HG03280 (cell line): ENCODE data around the gene PIP5K1C.
"Not testable (repeated sequence)": the region's sequence is repeated elsewhere in the genome, so short reads cannot be mapped to it uniquely, and the experiment has no call there.

Experiments used
- ATAC-seq: cut with Tn5 transposase; IDR thresholded peaks from one replicate; pipeline ENCODE4 v1.9.1; 2021; ENCODE audit warnings: mild to moderate bottlenecking, moderate library complexity; ENCODE audit not compliant: unreplicated experiment

PIP5K1C gene

GRCh38 chr19:3678188-3678587, 22.1 kb downstream of the PIP5K1C start:
- no peak for ATAC-seq

DNA sequence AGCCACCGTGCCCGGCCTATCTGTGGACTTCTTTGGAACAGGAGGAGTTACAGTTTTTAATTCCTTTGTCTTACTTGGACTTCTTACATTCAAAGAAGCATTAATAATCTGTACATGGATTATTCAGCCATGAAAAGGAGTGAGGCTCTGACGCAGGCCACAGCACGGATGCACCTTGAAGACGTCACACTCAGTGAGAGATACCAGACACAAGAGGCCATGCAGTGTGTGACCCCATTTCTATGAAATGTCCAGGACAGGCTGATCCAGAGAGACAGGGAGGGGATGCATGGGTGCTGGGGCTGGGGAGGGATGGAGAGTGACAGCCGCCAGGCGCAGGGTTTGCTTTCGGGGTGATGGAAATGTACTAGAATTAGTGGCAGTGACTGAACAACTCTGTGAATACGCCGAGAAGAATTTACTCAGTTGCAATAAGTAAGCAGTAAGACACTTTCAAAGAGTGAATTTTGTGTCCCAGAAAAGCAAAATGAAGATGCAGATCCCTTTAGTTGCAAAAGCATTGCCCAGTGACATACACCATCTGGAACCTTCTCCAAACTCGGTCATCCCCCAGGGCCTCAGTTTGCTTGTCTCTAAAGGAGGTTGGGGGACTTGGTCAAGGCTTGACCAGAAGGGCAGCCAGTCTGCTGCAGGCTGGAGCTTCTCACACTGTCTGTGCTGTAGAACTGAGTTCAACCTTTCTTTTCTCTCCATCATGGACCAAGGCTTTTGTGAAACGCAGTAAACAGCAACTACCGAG, 25.3 kb downstream of the PIP5K1C start:
- no peak for ATAC-seq

DNA sequence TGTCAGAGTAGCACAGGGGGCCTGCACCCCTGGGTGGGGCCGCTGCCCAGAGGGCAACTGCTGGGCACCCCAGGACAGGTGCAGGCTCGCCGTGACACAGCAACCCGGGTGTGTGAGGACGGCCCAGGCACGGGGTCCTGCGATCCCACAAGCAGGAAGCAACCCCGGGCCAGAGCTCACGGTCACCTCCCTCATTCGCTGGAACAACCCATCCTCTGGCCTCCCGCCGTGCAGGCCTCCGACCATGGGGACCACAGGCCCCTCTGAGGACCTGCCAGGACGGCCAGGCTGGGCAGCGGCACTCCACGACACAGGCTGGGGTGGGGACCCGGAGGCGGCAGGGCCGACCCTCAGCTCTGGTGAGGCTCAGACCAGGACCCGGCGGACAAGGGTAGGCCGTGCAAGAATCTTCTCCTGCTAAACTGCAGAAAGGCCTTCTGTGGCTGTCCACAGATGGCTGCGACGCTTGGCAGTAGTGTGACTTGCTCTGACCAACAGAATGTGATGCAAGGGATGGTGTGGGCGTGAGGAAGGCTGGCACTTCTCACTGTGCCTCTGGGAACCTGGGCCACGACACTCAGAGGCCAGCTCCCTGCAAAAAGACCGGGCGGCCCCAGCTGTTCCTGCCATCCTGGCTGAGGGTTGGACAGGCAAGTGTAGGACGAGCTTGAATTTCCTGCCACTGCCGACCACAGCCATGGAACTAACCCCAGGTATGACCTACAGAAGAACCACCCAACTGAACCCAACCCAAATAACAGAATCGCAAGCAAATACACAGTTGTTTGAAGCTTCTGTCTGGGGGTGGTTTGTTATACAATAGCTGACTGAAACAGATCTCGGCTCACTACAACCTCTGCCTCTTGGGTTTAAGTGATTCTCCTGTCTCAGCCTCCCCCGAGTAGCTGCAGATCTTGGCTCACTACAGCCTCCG, 26.5 kb downstream of the PIP5K1C start:
- no peak for ATAC-seq

DNA sequence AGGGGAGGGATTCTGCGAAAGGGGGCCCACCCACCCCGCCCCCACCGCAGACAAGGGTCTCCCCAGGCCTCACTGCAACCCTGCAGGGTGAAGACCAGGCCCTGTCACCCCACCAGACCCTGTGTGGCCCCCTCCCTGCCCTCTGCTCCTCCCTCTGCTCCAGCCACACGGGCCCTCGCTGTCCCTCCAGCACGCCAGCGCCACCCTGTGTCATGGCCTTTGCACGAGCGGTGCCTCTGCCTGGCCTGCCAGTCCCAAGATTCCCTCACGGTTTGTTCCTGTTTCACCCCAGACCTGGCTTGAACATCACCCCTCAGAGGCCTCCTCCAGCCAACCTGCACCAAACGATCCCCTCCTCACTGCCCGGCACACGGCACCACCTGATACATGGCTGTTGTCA, 27.3 kb downstream of the PIP5K1C start:
- ATAC-seq, result no peak

DNA sequence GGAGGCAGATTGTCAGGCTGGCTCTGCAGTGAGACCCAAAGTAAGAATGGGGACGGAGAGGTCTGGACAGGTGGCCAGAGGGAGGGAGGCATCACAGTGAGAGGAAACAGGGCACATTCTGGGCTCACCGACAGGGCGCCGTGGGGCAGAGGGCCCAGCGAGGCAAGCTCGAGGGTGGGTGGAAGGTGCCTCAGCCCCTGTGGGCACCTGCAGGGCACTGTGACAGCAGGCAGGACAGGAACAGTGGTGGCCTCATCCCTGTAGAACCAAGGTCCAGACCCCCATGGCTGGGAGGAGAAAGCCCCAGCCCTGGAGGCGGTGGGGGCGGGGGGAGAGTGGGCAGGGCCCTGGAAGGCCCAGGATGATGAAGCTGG, 27.7 kb downstream of the PIP5K1C start:
- ATAC-seq, result no peak

GRCh38 chr19:3671680-3672574, 28.3 kb downstream of the PIP5K1C start:
- no peak for ATAC-seq

DNA sequence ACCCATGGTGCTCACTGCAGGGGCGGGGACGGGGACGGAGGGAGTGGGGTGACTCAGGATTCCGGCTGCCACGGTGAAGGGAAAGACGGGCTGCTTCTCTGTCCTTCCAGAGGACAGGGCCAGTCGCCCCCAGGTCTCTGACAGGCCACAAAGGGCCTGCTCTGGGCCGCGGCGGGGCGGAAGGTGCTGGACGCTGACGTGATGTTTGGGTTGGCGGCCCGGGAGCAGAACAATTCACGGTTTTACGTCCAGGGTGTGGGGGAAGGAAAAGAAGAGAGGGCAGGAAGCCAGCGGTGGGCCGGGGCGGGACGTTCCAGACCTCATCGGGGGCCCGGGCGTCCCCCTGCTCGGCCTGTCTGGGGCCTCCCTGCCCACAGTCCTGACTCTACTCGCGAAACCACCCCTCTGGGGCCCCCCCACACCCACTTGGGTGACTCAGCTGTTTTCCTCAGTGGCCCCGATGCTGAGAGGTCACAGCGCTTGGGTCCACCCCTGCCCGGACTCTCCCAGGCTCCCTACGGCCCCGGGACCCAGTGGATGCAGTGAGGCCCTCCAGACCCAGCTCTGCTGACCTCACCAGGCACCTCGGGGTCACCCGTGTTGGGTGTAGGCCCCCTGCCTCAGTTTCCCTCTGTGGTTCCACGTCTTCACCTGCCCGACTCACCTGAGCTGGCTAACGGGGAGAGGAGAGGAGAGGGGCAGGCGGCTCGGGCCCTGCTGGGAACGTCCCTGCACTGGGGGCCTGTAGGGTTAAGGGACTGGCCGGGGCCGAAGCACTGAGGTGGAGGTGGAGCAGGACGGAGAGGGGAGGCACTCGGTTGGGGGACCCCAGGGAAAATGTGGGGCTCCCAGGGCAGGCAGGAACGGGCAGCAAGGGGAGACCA, 29.2 kb downstream of the PIP5K1C start:
- no peak for ATAC-seq

DNA sequence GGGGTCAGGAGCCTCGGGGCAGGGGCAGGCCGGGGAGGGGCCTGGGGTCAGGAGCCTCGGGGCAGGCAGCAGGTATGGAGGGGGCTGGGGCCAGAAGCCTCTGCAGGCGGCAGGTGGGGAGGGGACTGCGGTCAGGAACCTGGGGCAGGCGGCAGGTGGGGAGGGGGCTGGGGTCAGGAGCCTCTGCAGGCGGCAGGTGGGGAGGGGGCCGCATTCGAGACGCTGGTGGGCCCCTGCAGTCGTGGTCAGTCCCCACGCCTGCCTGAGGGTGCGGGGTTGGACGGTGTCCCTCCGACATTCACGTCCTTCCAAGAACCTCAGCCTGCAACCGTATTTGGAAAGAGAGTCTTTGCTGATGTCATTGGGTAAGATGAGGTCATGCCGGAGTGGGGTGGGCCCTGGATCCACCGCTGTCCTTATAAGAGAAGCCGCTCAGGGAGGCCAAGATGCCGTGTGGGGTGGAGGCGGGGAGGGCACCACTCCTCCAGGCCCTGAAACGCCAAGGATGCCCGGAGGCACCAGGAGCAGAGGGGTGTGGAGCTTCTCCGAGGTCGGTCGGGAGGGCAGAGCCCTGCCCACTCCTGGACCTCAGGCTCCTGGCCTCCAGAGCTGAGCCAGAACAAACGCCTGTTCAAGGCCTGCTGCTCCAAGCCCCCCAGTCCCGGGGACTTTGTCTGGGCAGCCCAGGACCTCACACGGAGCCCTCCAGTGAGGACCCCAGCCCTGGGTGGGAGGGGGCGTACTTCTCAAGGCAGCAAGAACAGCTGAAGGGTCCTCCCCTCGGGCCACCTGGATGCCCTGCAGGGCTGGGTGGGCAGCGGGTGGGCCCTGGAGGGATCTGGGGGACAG, 30.1 kb downstream of the PIP5K1C start:
- no peak for ATAC-seq

DNA sequence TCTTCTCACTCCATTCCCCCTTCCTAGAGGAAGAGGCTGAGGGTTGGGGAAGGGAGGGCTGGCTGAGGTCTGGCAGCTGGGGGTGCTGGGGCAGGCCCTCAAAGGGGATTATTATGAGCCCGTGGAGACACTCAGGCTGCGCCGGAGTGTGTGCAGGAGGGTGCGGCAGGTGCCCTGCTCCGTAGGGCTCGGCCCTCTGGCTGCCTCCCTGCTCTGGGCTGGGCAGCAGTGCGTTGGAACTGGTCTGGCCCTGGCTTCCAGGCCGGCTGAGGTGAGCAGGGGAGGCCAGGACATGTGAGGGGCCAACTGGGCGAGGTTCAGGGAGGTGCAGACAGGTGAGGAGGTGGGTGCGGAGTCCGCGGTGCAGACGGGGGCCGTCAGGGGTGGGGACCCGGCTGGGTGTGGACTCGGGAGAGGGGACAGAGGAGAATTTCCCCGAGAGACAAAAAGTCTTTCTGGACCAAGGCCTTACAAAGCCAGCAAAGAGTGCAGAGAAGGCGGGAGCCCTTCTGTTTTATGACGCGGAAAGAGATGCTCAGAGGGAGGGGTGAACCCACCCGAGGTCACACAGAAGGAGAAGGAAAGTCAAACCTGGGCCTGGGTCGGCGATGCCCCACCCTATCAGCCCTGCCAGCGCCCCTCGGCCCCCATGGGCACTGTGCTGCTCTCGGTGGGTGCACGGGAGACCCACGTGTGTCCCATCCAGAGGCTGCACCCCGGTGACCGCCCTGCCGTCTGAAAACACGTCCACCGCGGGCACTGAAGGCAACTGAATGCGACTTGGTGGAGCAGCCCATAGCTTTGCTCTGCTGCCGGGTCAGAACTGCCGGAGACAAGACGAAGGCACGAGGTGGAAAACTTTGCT, 31.0 kb downstream of the PIP5K1C start:
- no peak for ATAC-seq

GRCh38 chr19:3668331-3669081, 31.8 kb downstream of the PIP5K1C start:
- ATAC-seq, result no peak

DNA sequence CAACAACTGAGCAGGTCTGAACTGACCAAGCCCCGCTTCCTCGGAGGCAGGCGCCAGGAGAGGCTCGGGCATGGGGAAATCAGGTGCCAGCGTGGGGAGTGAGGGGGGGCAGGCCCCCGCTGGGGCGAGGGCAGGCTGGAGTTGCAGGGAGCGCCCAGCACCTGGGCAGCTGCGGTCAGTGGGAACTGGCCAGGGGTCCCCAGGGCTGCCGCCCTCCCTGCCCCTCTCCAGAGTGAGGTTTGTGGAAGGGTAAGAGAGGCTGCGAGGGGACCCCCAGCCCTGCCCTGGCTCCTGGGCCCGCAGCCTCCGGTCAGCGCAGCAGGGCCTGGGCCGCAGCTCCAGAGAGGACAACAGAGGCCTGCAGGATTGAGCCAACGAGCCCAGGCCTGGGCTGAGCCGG, 32.5 kb downstream of the PIP5K1C start:
- no peak for ATAC-seq

DNA sequence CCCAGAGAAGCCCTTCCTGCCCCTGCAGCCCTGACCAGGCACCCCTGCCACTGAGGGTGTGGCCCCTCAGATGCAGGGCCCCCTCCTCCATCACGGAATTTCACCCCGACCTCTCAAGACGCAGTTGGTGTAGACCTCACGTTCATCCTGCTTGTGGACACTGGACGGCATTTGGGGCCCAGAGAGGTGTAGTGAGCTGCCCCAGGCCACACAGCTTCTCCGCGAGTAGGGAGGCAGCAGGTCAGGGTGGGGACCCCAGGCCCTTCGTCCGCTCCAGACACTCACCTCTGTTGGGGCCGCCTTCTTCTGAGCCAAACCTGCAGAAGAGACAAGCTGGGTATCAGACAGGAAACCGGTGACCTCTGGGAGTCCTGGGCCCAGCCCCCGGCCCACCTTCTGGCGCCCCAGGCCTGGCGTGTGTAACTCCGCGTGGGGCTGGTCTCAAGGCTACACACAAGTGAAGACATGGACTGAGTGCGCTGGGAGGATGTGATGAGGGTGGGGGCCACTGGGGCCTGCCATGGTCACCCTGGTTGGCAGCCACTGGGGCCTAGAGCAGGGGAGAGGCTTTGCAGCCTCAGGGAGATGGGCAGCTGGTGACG, 33.1 kb downstream of the PIP5K1C start:
- ATAC-seq, result no peak

GRCh38 chr19:3666545-3666856, 33.8 kb downstream of the PIP5K1C start:
- ATAC-seq, result not testable (repeated sequence)

DNA sequence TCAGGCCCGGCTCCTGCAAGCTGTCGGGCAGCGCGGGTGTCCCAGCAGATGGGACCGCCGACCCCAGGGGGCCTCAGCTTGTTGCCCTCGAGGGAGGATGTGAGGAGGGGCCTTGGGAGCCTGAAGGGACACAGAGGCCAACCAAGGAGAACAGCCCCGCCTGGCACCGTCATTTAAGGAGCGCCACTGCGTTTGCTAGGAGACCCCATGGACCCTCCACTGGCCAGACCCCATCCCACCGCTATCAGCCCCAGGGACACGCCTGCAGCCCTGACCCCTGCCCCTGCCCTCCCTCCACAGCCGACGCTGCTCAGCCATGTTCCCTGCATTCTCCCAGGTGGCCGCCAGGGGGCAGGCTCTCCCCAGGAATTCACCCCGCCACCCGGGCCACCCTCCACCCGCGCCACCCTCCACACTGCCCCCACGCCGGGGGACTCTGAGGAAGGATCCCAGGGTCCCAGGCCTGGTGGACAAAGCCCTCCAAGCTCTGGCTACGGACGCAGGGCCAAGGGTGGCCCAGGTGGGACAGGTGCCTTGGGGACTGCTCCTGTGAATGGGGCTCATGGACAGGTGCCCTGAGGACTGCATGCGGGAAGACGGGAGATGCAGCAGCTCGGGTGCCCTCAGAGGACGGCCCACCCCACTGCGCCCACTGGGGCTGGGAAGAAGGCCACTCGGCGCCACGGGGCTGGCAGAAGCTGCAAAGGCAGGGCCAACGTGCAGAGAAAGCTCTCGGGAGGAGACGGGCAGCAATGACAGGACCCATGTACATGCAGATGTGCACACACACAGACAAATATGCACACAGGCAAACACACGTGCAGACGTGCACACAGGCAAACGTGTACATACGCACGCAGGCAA, 34.4 kb downstream of the PIP5K1C start:
- no peak for ATAC-seq

GRCh38 chr19:3664879-3665642, 35.2 kb downstream of the PIP5K1C start:
- ATAC-seq, result no peak

GRCh38 chr19:3663838-3664237, 36.4 kb downstream of the PIP5K1C start:
- no peak for ATAC-seq
